Spinal cord (tissue), 10 donors: Measurements from ENCODE around the gene AJM1. TPM values are rescaled to one million over a fixed set of nuclear protein-coding genes. Genes with fewer than 3 reads are reported as not detected.
"Not testable (repeated sequence)": the region's sequence is repeated elsewhere in the genome, so short reads cannot be mapped to it uniquely, and the experiment has no call there.

Experiments
- DNase-seq, 6 donors: peaks; one replicate each; pipeline versions ENCODE4 v3.0.0 to v3.0.0-alpha.2; 2013 to 2015; ENCODE audit warnings: low spot score in 6 of 6, low read depth in 4 of 6
- H3K27ac ChIP-seq: one replicate; pipeline ENCODE4 v1.5.1; 2013; ENCODE audit warnings: low read depth, low read length, control low read depth
- H3K27me3 ChIP-seq: one replicate; pipeline ENCODE4 v1.6.1; 2013; ENCODE audit warnings: low read length; ENCODE audit not compliant: control insufficient read depth, insufficient read depth
- H3K36me3 ChIP-seq: one replicate; pipeline ENCODE4 v1.6.1; 2013; ENCODE audit warnings: low read length; ENCODE audit not compliant: control insufficient read depth, insufficient read depth
- H3K4me1 ChIP-seq: one replicate; pipeline ENCODE4 v1.6.1; 2013; ENCODE audit warnings: low read length; ENCODE audit not compliant: control insufficient read depth, insufficient read depth
- H3K4me3 ChIP-seq: one replicate; pipeline ENCODE4 v1.5.1; 2013; ENCODE audit warnings: low read depth, low read length, control low read depth
- H3K9me3 ChIP-seq: one replicate; pipeline ENCODE4 v1.6.1; 2013; ENCODE audit warnings: low read length; ENCODE audit not compliant: control insufficient read depth, insufficient read depth
- WGBS: methylation state at CpG from one replicate; pipeline ENCODE4 v1.1.5; 2013; ENCODE audit warnings: missing lambda C conversion rate; ENCODE audit not compliant: insufficient coverage; 5-methylcytosine and 5-hydroxymethylcytosine counted together
- polyA plus RNA-seq, 2 donors: library from polyadenylated mRNA; unstranded; fragments of 120-200 nt; gene quantifications; one replicate each; pipeline ENCODE4 v1.2.1, GENCODE V29; 2013; ENCODE audit not compliant: insufficient read length in 2 of 2
- total RNA-seq, 2 donors: library from RNA; depleted of rRNA in 1 of 2; stranded (reverse); fragments of 120-200 nt in 1 of 2; fragments of >200 nt in 1 of 2; gene quantifications; one replicate each; pipeline versions ENCODE4 v1.2.3 to v1.2.4, GENCODE V29; 2013 to 2014
- donor health status: healthy.

The AJM1 gene
- total and polyA plus RNA-seq, 4 donors: 1.2 to 20.5 (median 10.7) TPM

- DNase-seq: no peak
- Histone ChIP-seq H3K4me3 (no peak overlapping the region), H3K27me3 (no peaks in the 10 kb centered on the region), H3K36me3 (peaks cover 90% of the 10 kb centered on the region), H3K9me3 (no peaks in the 10 kb centered on the region), H3K27ac (no peak overlapping the region), H3K4me1 (no peaks in the 10 kb centered on the region)
- WGBS: 96% methylated on average over 30 of the region's 30 CpGs
Observed at GRCh38 chr9:136831002-136831719, 11.1 kb upstream of the AJM1 start.

GRCh38 chr9:136831720-136832104 is 10.6 kb upstream of the AJM1 start:
- Histone ChIP-seq H3K4me1 (no peaks in the 10 kb centered on the region), H3K27me3 (no peaks in the 10 kb centered on the region), H3K9me3 (no peaks in the 10 kb centered on the region), H3K4me3 (no peak overlapping the region), H3K36me3 (peaks cover 90% of the 10 kb centered on the region), H3K27ac (no peak overlapping the region)
- DNase-seq: no peak
- 92% methylated on average over 23 of the region's 23 CpGs for WGBS

- H3K27ac ChIP-seq: no peak overlapping the region
- no peaks in the 10 kb centered on the region for H3K27me3 ChIP-seq
- DNase-seq: no peak
- peaks cover 90% of the 10 kb centered on the region for H3K36me3 ChIP-seq
- H3K4me3 ChIP-seq: no peak overlapping the region
- WGBS: 97% methylated on average over 9 of the region's 9 CpGs
- no peaks in the 10 kb centered on the region for H3K4me1 ChIP-seq
- H3K9me3 ChIP-seq: no peaks in the 10 kb centered on the region
Observed at GRCh38 chr9:136832581-136832980, 9.7 kb upstream of the AJM1 start.

GRCh38 chr9:136833381-136834048 is 8.8 kb upstream of the AJM1 start:
- H3K9me3 ChIP-seq, DNase-seq, H3K4me3 ChIP-seq, H3K27ac ChIP-seq, H3K4me1 ChIP-seq, H3K27me3 ChIP-seq: not testable (repeated sequence)
- H3K36me3 ChIP-seq: peaks cover 90% of the 10 kb centered on the region
- 89% methylated on average over 15 of the region's 16 CpGs for WGBS

GRCh38 chr9:136835162-136835931 is 6.9 kb upstream of the AJM1 start:
- no peak overlapping the region for H3K27ac ChIP-seq
- no peak for DNase-seq
- peaks cover 7% of the 10 kb centered on the region for H3K4me1 ChIP-seq
- WGBS: 95% methylated on average over 36 of the region's 36 CpGs
- H3K4me3 ChIP-seq: no peak overlapping the region
- no peaks in the 10 kb centered on the region for H3K27me3 ChIP-seq
- peaks cover 90% of the 10 kb centered on the region for H3K36me3 ChIP-seq
- no peaks in the 10 kb centered on the region for H3K9me3 ChIP-seq

- Histone ChIP-seq H3K4me1 (peaks cover 15% of the 10 kb centered on the region), H3K27me3 (no peaks in the 10 kb centered on the region), H3K27ac (no peak overlapping the region), H3K9me3 (no peaks in the 10 kb centered on the region), H3K36me3 (peaks cover 90% of the 10 kb centered on the region), H3K4me3 (no peak overlapping the region)
- 81% methylated on average over 21 of the region's 21 CpGs for WGBS
- no peak for DNase-seq
Observed at GRCh38 chr9:136835932-136836904, 6.1 kb upstream of the AJM1 start.

- Histone ChIP-seq H3K4me3 (no peak overlapping the region), H3K27me3 (no peaks in the 10 kb centered on the region), H3K9me3 (no peaks in the 10 kb centered on the region), H3K27ac (no peak overlapping the region), H3K4me1 (peaks cover 26% of the 10 kb centered on the region), H3K36me3 (peaks cover 87% of the 10 kb centered on the region)
- DNase-seq: no peak
- WGBS: 94% methylated on average over 20 of the region's 27 CpGs
Observed at GRCh38 chr9:136837146-136837855, 5.0 kb upstream of the AJM1 start.

GRCh38 chr9:136837856-136838277 is 4.4 kb upstream of the AJM1 start:
- H3K27ac ChIP-seq: not testable (repeated sequence)
- peaks cover 81% of the 10 kb centered on the region for H3K36me3 ChIP-seq
- 88% methylated on average over 14 of the region's 15 CpGs for WGBS

More at GRCh38 chr9:136837856-136838277, 4.4 kb upstream of the AJM1 start:
- H3K27me3 ChIP-seq, DNase-seq, H3K4me3 ChIP-seq, H3K9me3 ChIP-seq: not testable (repeated sequence)
- H3K4me1 ChIP-seq: peaks cover 31% of the 10 kb centered on the region
